Stimulated activated CD8-positive, alpha-beta memory T cell treated with anti-CD3 and anti-CD28 coated beads, Interleukin-4, amount 100 ng/mL, for 1 hour (primary cell): Measurements from ENCODE around the gene ST14.
"Not testable (repeated sequence)": the region's sequence is repeated elsewhere in the genome, so short reads cannot be mapped to it uniquely, and the experiment has no call there.

Experiments
- DNase-seq, 2 donors: peaks; one replicate each; pipeline ENCODE4 v3.0.0-alpha.2; 2020; ENCODE audit warnings: low read depth in 2 of 2, low spot score in 1 of 2

Gene ST14

DNA sequence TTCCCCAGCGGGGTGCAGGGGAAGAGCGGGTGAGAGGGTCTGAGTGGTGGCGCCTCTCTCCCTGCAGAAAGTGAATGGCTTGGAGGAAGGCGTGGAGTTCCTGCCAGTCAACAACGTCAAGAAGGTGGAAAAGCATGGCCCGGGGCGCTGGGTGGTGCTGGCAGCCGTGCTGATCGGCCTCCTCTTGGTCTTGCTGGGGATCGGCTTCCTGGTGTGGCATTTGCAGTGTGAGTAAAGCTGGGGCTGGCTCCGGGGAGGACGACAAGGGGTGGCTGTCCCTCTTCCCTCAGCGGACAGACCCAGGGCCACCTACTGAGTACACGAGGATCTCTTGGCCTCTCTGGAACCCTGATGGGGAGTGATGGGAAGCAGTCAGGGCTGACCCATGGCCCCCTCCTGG lies 28.5 kb downstream of the ST14 start:
- no peak for DNase-seq

DNA sequence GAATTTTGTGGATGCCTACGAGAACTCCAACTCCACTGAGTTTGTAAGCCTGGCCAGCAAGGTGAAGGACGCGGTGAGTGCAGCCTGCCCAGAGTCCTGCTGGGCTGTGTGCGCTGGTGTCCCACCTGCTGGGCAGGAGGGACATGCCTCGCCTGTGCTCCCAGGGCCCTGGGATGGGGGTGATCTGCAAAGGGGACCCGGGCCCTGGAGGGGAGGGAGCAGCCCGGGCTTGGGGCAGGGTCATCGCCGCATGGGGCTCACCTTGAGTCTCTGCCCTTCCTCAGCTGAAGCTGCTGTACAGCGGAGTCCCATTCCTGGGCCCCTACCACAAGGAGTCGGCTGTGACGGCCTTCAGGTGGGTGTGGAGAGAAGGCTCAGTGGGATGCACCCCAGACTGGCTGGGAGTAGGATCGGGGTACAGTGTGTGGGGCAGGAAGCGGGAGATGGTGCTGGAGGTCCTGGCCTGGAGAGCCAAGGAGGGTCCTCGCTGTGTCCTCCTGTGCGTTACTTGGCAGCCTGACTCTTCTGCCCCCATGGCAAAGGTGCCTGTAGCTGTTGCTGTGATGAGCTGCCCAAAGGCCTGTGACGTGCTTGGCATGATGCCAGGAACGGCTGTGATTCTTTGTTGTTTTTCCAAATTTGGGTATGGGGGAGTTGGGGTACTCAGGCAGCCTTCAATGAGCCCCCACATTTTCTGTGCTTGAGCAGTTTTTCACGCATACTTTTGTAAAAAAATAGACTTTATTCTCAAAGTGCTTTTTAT lies 29.2 kb downstream of the ST14 start:
- DNase-seq = no peak

DNA sequence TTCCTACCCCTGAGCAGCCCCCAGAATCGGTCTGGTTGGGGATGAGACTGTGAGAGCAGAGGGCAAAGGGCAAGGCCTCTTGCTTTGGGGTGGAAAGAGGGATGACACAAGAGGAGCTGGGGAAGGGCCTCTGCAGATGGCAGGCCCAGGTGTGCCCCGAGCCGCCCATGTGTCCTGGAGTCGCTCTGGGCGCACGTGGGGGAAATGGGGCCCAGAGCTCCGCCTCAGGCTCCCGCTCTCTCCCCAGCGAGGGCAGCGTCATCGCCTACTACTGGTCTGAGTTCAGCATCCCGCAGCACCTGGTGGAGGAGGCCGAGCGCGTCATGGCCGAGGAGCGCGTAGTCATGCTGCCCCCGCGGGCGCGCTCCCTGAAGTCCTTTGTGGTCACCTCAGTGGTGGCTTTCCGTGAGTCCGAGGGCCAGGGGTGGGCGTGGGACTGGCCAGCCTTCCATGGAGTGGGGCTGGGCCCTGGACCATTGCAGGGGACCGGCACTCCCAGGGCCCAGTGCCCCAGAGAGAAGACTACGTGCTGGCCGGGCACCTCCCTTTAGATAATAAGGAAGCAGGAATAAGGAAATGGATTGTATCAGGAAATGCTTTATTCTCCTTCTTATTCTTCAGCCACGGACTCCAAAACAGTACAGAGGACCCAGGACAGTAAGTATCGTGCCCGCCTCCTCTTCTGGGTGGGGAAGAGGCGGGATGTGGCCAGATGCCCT lies 30.1 kb downstream of the ST14 start:
- no peak for DNase-seq

DNA sequence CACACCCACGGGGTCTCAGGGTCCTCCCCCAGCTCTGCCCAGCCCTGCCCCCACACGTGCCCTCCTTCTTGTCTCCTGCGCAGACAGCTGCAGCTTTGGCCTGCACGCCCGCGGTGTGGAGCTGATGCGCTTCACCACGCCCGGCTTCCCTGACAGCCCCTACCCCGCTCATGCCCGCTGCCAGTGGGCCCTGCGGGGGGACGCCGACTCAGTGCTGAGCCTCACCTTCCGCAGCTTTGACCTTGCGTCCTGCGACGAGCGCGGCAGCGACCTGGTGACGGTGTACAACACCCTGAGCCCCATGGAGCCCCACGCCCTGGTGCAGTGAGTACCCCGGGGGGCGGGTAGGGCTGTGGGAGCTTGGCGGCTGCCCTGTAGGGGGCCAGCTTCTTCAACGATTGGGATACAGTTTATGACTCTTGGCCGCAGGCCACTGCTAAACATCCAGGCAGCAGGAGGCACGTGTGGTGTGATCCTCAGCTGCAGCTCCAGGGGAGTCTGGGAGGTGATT lies 30.8 kb downstream of the ST14 start:
- DNase-seq = no peak

DNA sequence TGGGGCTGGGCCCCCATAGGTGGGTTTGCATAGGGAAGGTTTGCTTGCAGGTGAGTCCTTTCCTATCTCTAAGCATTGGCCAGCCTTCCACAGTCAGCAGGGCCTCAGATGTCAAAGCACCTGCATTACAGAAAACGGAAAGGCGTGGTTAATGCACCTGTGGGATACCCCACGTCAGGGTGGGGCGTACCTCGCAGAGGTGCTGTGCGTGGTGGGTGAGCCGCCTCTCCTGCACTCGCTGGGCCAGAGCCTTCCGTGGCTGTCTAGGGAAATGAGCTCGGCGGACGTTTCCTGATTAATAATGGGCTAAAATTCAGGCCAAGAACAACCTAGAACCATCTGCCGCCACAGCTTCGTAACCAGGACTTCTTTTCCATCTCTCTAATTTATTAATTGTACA lies 32.3 kb downstream of the ST14 start:
- no peak for DNase-seq

DNA sequence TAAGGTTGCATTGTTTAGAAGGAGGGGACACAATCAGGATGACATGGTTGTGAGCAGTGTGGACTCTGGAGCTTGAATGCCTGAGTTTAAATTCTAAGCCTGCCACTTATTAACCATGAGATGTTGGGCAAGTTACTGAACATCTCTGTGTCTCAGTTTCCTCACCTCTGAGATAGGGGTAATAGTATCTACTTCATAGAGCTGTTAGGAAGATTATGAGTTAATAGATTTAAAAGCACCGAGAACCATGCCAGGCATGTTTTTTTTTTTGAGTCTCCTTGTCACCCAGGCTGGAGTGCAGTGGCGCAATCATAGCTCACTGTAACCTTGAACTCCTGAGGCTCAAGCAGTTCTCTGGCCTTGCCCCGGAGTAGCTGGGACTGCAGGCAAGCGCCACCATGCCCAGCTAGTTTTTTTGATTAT lies 33.3 kb downstream of the ST14 start:
- DNase-seq = no peak

GRCh38 chr11:130193551-130193950 lies 34.0 kb downstream of the ST14 start:
- not testable (repeated sequence) for DNase-seq

DNA sequence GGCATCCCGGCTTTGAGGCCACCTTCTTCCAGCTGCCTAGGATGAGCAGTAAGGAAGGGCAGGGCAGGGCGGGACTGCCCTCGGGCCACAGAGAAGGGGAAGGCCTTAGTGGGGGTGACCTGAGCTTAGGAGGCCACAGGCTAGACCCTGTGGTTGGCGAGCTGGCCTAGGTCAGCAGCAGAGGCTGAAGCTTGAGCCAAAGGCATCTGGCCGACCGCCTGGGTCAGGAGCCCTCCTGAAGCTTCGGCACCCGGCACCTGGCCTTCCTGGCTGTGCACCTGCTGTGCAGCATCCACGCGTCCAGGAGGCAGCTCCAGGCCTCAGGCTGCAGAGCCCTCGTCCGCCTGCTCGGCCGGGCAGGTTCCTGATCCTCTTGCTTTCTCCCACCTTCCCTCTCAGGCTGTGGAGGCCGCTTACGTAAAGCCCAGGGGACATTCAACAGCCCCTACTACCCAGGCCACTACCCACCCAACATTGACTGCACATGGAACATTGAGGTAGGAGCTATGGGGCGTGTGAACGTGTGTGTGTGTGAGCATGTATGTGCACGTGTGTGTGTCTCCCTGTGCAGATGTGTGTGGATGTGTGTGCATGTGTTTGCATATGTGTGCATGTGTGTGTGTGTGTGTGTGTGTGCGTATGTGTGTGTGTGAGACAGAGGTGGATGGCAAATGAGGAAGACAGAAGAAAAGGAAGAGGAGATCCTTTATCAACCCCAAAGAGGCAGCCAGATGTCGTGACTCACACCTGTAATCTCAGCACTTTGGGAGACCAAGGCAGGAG lies 34.9 kb downstream of the ST14 start:
- no peak for DNase-seq

DNA sequence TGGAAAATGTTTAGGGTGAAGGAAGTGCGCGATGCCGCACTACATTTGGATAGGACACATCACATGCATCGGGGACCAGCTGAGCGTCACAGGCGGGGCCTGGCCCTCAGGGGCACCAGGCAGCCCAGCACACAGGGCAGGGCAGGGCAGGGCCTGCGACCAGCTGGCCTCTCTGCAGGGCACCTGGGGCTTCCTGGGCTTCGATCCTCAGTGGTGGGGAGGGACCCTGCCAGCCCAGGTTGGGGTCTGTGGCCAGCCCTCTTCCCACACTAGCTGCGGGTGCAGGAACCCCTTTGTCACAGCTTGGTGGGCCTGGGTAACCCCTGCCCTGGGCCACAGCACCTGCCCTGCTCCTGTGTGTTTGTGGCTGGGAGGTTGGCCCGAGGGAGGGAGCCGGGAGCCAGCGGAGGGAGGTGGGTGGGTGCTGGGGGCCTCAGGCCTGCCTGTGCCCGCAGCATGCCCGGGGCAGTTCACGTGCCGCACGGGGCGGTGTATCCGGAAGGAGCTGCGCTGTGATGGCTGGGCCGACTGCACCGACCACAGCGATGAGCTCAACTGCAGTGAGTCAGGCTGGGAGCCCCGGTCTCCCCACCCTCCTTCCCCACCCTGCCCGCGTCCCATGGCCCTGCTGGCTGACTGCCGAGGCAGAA lies 37.9 kb downstream of the ST14 start:
- no peak for DNase-seq

DNA sequence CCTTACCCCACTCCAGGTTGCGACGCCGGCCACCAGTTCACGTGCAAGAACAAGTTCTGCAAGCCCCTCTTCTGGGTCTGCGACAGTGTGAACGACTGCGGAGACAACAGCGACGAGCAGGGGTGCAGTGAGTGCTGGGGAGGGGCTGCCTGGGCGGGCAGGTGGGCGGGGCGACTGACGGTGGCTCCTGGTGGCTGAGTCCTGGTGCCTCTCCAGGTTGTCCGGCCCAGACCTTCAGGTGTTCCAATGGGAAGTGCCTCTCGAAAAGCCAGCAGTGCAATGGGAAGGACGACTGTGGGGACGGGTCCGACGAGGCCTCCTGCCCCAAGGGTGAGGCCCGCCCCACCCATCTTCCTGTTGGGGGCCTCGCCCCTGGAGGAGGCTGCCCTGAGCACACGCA lies 38.7 kb downstream of the ST14 start:
- no peak for DNase-seq

- DNase-seq = no peak
Observed at GRCh38 chr11:130198964-130199363, 39.4 kb downstream of the ST14 start.

DNA sequence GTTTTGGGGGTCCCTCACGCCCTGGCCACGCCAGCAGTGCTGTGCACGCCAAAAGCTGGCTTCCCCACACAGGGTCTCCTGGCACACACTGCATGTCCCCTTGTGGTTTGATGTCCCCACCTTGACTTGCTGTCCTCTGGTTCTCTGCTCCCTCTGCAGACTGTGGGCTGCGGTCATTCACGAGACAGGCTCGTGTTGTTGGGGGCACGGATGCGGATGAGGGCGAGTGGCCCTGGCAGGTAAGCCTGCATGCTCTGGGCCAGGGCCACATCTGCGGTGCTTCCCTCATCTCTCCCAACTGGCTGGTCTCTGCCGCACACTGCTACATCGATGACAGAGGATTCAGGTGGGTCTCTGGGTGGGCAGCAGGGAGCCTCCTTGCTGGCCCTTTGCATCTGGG lies 40.2 kb downstream of the ST14 start:
- no peak for DNase-seq

- DNase-seq = no peak
Observed at GRCh38 chr11:130201026-130201425, 41.4 kb downstream of the ST14 start.

DNA sequence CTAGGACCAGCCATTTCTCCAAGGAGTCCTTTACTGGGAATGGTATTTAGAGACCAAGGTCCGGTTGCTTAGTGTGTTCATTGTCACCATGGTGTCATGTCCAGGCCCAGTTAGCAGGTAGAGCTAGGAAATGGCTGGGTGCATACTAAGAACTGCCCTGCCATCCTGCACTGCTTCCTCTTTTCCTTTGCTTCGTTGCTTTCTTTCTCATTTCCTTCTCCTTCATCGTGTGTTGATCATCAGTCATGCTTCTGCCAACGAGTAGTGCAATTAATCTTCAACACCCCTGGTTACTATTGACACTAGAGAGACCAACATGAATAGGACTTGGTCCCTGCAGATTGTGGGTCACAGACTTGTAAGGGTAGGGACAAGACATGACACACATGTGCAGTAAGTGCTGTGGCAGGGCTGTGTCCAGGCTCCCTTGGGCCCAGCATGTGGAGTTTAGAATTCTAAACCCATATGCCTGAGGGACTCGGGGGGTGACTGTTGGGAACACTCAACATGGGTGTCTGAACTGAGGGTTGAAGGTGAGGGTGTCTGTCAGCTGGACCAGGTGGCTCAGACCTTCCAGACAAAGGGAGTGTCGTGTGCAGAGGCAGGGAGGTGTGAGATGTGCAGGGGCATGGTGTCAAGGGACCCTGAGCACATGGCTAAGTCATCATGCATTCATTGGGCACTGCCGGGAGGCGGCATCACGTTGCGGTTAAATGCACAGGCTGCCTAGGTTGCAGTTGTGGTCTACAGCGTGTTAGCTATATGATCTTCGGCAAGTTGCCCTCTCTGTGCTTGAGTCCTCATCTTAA lies 42.6 kb downstream of the ST14 start:
- DNase-seq = no peak

DNA sequence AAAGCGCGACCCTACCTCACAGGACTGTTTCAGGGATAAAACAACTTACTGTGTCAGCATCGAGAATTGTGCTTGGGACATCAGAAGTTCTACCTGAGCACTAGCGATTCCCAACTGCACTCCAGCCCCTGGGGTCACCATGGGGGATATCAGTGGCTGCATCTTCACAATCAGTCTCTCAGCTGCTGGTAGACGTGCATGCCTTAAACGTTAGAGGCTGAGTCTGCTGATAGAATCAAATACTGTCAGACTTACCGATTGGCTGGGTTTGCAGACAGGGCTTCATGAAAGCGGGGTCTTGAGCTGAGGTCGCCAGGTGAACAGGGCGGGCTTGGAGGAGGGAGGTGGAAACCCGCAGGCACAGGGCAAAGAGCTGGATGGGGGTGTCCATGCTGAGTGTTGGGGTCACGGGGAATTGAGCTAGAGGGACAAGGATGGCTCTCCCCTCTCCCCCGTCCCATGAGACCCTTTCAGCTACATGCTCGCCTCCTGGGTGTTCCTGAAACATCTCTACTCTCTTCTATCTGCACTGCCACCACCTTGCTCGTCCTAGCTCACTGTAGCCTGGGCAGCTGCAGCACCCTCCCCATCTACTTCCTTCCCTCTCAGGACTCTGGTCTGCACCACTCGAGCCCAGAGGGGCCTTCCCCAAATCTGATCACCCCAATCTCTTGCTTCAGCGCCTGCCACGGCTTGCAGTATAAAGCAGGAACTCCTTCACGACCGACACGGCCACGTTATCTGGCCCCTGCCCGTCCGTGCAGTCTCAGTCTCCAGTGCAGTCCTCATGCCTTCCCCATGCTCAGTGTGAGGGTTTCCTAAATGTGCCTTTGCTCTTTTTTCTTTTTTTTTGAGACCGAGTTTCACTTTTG lies 43.5 kb downstream of the ST14 start:
- DNase-seq = no peak

DNA sequence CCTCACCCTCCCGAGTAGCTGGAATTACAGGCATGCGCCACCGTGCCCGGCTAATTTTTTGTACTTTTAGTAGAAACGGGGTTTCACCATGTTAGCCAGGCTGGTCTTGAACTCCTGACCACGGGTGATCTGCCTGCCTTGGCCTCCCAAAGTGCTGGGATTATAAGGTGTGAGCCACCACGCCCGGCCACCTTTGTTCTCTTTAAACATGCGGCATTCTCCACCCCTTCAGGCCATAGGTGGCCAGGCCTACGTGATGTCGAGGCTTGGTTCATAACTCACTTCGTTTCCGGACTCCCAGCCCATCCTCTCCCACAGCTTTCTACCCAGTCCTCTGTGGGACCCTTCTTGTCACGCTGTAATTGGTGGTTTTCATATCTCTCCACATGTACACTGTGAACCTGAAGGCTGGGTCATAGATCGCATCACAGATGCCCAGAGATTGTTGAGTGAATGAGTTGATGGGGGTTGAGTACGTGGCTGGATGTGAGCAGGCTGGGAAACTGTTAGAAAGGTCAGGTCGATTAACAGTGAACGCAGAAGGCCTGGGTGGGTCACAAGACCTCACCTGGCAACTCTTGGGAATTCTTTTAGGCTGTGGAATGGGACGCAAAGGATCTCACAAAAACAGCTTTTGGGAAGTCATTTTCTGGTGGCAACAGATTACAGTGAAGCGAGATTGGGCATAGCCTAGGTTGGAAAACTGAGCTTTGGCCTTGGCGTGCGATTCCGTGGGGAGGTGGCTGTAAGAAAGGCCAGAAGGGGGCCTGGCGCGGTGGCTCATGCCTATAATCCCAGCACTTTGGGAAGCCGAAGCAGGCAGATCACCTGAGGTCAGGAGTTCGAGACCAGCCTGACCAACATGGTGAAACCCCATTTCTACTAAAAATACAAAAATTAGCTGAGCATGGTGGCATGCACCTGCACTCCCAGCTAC lies 44.5 kb downstream of the ST14 start:
- no peak for DNase-seq

GRCh38 chr11:130204703-130205095 lies 45.1 kb downstream of the ST14 start:
- DNase-seq = no peak

DNA sequence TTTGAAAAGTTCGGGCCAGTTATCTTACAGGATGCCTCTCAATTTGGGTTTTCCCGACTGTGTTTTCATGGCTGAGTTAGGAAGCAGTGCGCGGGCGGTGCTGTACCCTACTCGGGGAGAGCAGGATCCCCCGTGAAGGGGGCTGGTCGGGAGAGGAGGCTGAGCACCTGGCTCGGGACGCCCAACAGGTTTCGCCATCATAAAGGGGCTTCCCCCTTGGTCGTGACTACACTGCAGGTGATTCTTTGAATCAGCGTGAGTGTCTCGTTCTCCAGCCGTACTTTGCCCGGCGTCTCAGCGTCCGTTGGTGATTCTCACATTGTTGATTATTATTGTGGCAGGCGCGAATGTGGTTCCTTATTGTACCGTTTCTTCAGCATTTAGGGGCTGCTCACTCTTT lies 46.6 kb downstream of the ST14 start:
- no peak for DNase-seq
